Measurements from ENCODE around the gene KIAA0232. TPM values are rescaled to one million over a fixed set of nuclear protein-coding genes. Genes with fewer than 3 reads are reported as not detected.

Gene KIAA0232
- total RNA-seq, 1 donor from 2014 or later = 15.9 TPM

- intact Hi-C loops (cut with DNase I) = no loop called here
- Histone ChIP-seq H3K36me3 (no peaks in the 10 kb centered on the region), H3K4me1 (peaks cover 0 to 7% of the 10 kb centered on the region in 2 donors), H3K4me3 (no peak overlapping the region), H3K27ac (no peak overlapping the region), H3K9me3 (no peaks in the 10 kb centered on the region), H3K27me3 (no peaks in the 10 kb centered on the region)
- TF ChIP-seq CTCF (IDR thresholded peaks at IDR 0.05) = no peak
- no peak for DNase-seq (ENCODE audit: low spot score in 2 of 2)
Measured at GRCh38 chr4:6812766-6813165, 30.2 kb downstream of the KIAA0232 start.

- no peak for TF ChIP-seq CTCF (IDR thresholded peaks at IDR 0.05)
- H3K9me3 ChIP-seq = peaks cover 0 to 3% of the 10 kb centered on the region in 2 donors
- H3K27ac ChIP-seq = no peak overlapping the region
- H3K4me3 ChIP-seq = no peak overlapping the region
- intact Hi-C loops (cut with DNase I) = no loop called here
- H3K27me3 ChIP-seq = no peaks in the 10 kb centered on the region
- H3K4me1 ChIP-seq = no peaks in the 10 kb centered on the region
- no peaks in the 10 kb centered on the region for H3K36me3 ChIP-seq
- no peak for DNase-seq (ENCODE audit: low spot score in 2 of 2)
Measured at GRCh38 chr4:6813725-6814124, 31.2 kb downstream of the KIAA0232 start.

- Histone ChIP-seq H3K36me3 (no peaks in the 10 kb centered on the region), H3K27ac (no peak overlapping the region), H3K4me1 (no peaks in the 10 kb centered on the region), H3K27me3 (no peaks in the 10 kb centered on the region), H3K4me3 (no peak overlapping the region), H3K9me3 (peaks cover 0 to 18% of the 10 kb centered on the region in 2 donors)
- no peak for DNase-seq (ENCODE audit: low spot score in 2 of 2)
- TF ChIP-seq CTCF (IDR thresholded peaks at IDR 0.05) = no peak
- intact Hi-C loops (cut with DNase I) = no loop called here
Measured at GRCh38 chr4:6815029-6815836, 32.7 kb downstream of the KIAA0232 start.

GRCh38 chr4:6819295-6819694 is 36.8 kb downstream of the KIAA0232 start:
- H3K36me3 ChIP-seq = peaks cover 0 to 2% of the 10 kb centered on the region in 2 donors
- no peak overlapping the region for H3K4me3 ChIP-seq
- H3K27me3 ChIP-seq = no peaks in the 10 kb centered on the region
- intact Hi-C loops (cut with DNase I) = no loop called here
- H3K27ac ChIP-seq = no peak overlapping the region
- no peak for TF ChIP-seq CTCF (IDR thresholded peaks at IDR 0.05)
- H3K4me1 ChIP-seq = peaks cover 0 to under 1% of the 10 kb centered on the region in 2 donors
- H3K9me3 ChIP-seq = peaks cover 2 to 36% of the 10 kb centered on the region in 2 donors
- DNase-seq (ENCODE audit: low spot score in 2 of 2) = no peak

- intact Hi-C loops (cut with DNase I) = no loop called here
- peaks cover 0 to 15% of the 10 kb centered on the region in 2 donors for H3K36me3 ChIP-seq
- TF ChIP-seq CTCF (IDR thresholded peaks at IDR 0.05) = no peak
- H3K9me3 ChIP-seq = peaks cover 2 to 36% of the 10 kb centered on the region in 2 donors
- H3K4me3 ChIP-seq = no peak overlapping the region
- H3K27me3 ChIP-seq = no peaks in the 10 kb centered on the region
- no peak for DNase-seq (ENCODE audit: low spot score in 2 of 2)
- peaks cover 0 to 2% of the 10 kb centered on the region in 2 donors for H3K4me1 ChIP-seq
- no peak overlapping the region for H3K27ac ChIP-seq
Measured at GRCh38 chr4:6820695-6821094, 38.2 kb downstream of the KIAA0232 start.
